RPMI8226 (cell line): ENCODE data around the gene TRIML1.

Experiments used
- DNase-seq: peaks from one replicate; pipeline ENCODE4 v3.0.0-alpha.2; 2015

The TRIML1 gene

GRCh38 chr4:188139141-188139540, at the start of gene TRIML1:
TSS of gene TRIML1 (plus strand) at chr4:188139441. CDS start at chr4:188139559, 118 bp downstream.
- DNase-seq, result no peak

- no peak for DNase-seq
These were observed 46.4 kb upstream of the TRIML1 start for GRCh38 chr4:188092824-188093223.

GRCh38 chr4:188106454-188106853, 32.8 kb upstream of the TRIML1 start:
- no peak for DNase-seq

- no peak for DNase-seq
These were observed 31.1 kb upstream of the TRIML1 start for GRCh38 chr4:188107931-188108843.

- no peak for DNase-seq
These were observed 30.0 kb upstream of the TRIML1 start, which contains the start of gene TRIML2 for GRCh38 chr4:188109157-188109755. TSS of gene TRIML2 (minus strand) at chr4:188109603. CDS start at chr4:188105368, 4,235 bp downstream.

- DNase-seq, result no peak
These were observed 29.2 kb upstream of the TRIML1 start for GRCh38 chr4:188110036-188110435.

GRCh38 chr4:188110741-188111471, 28.3 kb upstream of the TRIML1 start:
- DNase-seq, result no peak

GRCh38 chr4:188111955-188112354, 27.3 kb upstream of the TRIML1 start:
- no peak for DNase-seq

GRCh38 chr4:188113156-188113555, 26.1 kb upstream of the TRIML1 start:
- no peak for DNase-seq

- no peak for DNase-seq
These were observed 21.5 kb upstream of the TRIML1 start for GRCh38 chr4:188117631-188118324.

GRCh38 chr4:188121530-188121929, 17.7 kb upstream of the TRIML1 start:
- no peak for DNase-seq

- no peak for DNase-seq
These were observed 11.9 kb upstream of the TRIML1 start for GRCh38 chr4:188127214-188127874.

GRCh38 chr4:188130355-188130754, 8.9 kb upstream of the TRIML1 start:
- no peak for DNase-seq

- DNase-seq, result no peak
These were observed 7.0 kb upstream of the TRIML1 start for GRCh38 chr4:188132232-188132631.

- no peak for DNase-seq
These were observed 1.0 kb upstream of the TRIML1 start for GRCh38 chr4:188138227-188138626.

- DNase-seq, result no peak
These were observed 430 bp downstream of the TRIML1 start for GRCh38 chr4:188139671-188140070.

- DNase-seq, result no peak
These were observed 4.5 kb downstream of the TRIML1 start for GRCh38 chr4:188143731-188144130.

- no peak for DNase-seq
These were observed 6.4 kb downstream of the TRIML1 start for GRCh38 chr4:188145601-188146000.

- no peak for DNase-seq
These were observed 7.4 kb downstream of the TRIML1 start for GRCh38 chr4:188146618-188147017.

- no peak for DNase-seq
These were observed 7.9 kb downstream of the TRIML1 start for GRCh38 chr4:188147176-188147575.

- no peak for DNase-seq
These were observed 8.5 kb downstream of the TRIML1 start for GRCh38 chr4:188147776-188148175.
